ENCODE results near the gene CLDND1.

DNA sequence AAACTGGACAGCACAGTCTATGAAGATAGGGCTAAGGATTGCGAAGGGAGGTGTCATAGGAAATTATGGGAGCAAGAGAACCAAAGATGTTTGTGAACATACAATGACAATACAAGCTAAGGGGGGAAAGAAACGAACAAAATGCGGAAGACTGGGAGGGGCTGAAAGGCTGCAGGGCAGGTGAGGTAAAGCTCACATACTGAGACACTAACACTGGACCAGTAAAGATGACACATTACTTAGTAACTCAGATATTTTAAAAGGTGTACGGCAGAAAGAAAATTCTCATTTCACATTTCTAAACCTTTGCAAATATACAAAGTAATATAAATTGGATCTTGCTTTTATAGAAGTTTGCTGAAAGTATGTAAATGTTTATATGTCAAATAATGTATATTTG lies 10.1 kb downstream of the CLDND1 start:
- TF ChIP-seq, protein P1, sequence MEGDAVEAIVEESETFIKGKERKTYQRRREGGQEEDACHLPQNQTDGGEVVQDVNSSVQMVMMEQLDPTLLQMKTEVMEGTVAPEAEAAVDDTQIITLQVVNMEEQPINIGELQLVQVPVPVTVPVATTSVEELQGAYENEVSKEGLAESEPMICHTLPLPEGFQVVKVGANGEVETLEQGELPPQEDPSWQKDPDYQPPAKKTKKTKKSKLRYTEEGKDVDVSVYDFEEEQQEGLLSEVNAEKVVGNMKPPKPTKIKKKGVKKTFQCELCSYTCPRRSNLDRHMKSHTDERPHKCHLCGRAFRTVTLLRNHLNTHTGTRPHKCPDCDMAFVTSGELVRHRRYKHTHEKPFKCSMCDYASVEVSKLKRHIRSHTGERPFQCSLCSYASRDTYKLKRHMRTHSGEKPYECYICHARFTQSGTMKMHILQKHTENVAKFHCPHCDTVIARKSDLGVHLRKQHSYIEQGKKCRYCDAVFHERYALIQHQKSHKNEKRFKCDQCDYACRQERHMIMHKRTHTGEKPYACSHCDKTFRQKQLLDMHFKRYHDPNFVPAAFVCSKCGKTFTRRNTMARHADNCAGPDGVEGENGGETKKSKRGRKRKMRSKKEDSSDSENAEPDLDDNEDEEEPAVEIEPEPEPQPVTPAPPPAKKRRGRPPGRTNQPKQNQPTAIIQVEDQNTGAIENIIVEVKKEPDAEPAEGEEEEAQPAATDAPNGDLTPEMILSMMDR (IDR thresholded peaks at IDR 0.05), result no peak
- TF ChIP-seq POLR2A (IDR thresholded peaks at IDR 0.05) (no peak), POLR2AphosphoS5 (IDR thresholded peaks at IDR 0.05) (no peak), EP300 (IDR thresholded peaks at IDR 0.05) (no peak)

Measured in upper lobe of left lung (tissue), 4 donors.